HG02938 (cell line): ENCODE measurements around the gene KIF2A.

Source experiments
- ATAC-seq: cut with Tn5 transposase; IDR thresholded peaks from one replicate; pipeline ENCODE4 v1.9.1; 2021; ENCODE audit warnings: mild to moderate bottlenecking, moderate library complexity; ENCODE audit not compliant: unreplicated experiment

KIF2A gene

DNA sequence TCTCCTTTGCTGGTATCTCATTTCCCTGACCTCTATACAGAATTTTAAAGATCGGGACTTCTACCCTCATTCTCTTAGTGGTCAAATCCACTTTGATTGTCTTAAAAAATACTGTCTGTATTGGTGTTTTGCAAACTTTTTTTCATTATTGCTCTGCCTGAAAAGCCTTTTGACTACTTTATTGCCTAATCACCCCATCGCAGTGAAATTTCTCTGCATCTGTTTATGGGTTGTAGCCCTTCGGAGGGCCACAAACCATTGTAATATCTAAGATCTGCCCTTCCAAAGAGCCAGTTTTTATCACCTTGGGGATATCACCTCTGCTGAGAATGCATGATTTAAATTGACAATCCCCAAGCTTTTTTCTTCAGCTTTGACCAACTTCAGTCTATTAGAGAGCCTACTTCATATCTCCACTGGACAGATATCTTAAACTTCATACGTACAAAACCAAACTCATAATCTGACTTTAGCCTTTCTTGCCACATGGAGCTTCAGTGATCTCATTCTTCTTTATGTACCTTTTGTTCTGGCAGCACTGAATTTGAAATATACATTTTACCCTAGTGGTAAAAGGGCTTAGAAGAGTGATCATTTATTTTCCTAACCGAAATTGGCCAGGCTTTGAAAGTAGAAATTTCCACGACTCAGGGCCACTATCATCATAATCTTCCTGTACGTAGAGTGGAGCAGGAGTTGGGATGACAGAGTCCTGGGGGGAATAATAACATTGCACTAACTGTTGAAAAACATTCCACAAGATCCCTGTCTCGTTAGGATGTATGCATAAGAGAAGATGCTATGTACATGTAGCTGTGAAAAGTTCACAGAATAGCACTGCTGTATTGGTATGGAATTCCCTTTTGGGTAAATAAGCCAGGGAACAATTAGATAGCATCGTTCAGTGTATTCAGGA lies 21.4 kb downstream of the KIF2A start:
- ATAC-seq = no peak

DNA sequence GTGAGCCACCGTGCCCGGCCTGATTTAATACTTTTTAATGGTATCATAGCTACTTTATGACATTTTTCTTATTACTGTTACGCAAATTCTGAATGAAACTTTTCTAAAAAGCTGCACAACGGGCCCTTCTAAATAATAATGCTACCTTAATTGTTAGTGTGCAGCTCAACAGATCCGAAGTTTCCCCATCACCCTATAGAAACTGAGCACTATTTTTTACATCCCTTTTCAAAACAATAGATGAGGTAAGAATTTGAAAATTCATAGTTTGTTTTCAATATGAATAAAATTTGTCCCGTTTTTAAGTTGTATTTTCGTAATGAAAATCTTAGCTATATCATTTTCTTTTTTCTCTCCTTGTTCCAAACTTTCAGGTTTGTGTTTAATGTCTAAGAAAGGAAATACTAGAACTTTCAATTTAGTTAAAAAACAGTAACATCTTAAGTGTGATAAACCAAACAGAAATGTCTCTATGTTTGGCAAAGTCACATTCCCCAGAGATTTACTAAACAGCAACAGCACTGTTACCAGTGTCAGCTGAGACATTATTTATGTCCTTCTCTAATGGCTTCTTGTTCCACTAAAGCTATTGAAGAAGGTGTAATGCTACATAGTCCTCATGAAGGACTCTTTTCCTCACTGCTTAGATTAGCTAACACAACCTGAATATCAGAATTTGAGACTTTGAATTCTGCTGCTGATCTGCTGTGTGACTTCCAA lies 22.9 kb downstream of the KIF2A start:
- ATAC-seq = no peak

- ATAC-seq = no peak
These were observed 24.3 kb downstream of the KIF2A start for GRCh38 chr5:62330302-62330701.

DNA sequence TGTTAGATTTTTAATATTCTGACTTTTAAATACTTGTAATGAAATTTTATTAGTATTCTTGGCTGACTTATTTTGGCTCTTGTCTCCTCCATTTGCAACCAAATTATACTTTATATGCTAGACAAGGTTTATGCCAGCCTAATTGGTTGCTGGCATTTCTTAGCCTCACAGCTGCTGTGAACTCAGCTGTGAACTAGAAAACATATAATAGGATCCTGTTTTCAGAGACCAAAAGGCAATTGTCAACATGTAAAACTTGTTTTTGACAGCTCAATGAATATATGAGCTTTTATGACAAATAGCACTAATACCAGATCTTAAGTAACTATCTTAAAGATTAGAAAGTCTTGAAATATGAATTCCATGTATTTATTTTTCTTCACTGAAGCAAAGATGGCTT lies 25.9 kb downstream of the KIF2A start:
- ATAC-seq = no peak

DNA sequence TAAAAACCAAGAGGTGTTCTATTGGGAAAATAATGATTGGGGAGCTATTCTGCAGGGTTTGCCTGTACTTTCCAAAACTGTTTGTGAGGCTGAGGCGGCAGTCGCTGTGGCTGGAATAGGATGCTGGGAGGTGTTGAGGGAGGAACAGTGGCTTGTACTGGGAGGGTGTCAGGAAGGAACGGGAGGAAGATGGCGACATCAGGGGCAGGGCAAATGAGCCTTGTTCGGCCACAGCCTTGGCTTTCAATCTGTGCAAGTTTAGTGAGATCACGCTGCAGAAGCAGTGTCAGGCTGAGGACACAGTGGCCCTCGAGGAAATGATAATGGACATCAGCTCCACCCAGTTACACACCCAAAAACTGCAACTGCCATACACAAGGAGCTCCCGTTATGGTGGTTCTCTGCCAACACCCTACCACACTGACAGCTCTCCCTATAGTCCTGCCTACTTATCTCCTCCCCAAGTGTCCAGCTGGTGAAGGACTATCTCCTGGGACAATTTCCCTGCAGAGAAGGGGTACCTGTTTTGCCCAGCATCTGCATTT lies 27.3 kb downstream of the KIF2A start:
- no peak for ATAC-seq

GRCh38 chr5:62334082-62334481 lies 28.1 kb downstream of the KIF2A start:
- no peak for ATAC-seq

DNA sequence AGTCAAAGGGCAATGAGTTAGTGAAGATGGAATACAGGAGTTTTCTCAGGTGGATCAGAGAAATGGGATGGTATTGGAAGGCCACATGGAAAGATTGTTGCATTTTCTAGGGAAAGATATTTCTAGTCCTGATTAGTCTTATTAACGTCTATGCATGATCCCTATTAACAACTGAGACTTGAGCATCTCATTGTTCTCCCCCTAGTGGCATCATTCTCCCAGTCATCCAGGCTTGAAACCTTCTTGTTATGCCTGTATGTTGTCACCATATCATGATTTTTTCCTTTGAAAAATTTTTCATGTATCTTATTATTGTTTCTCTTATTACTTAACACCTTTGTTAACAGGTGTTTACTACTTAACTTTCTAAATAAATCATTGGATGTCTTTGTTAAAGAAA lies 34.4 kb downstream of the KIF2A start:
- no peak for ATAC-seq

GRCh38 chr5:62340979-62341378 lies 35.0 kb downstream of the KIF2A start:
- no peak for ATAC-seq

- peak; percentile 68 for ATAC-seq
These were observed 35.9 kb downstream of the KIF2A start for GRCh38 chr5:62341783-62342475.

DNA sequence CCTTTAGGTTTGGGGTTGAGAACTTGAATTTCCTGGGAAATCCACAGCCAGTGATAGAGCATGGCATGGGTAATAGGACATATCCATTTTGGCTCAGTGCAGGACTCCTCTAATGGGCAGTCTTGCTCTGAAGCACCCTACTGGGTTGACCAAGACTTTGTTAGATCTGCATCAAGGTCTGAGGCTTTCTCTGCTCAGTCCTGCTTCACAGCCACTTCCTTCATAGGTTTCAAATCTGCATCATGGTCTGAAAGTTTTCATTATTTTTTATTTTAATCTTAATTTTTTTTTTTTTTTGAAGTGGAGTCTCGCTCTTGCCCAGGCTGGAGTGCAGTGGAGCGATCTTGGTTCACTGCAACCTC lies 36.5 kb downstream of the KIF2A start:
- peak; percentile 53 for ATAC-seq

DNA sequence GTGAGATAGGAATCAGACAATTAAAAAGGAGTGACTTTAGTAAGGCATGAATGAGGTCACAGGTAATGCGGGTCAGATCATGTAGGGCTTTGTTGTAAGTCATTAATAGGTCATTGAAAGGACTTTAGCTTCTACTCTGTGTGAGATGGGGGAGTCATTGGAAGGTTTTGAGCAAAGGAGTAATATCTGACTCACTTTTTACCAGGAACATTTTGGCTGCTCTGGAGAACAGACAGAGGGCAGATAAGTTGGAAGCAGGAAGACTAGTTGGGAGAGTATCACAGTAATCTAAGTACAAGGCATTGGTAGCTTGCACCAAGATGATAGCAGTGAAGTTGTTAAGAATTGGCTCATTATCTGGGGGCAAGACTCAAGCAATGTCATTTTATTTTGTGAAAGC lies 37.4 kb downstream of the KIF2A start:
- ATAC-seq = no peak

DNA sequence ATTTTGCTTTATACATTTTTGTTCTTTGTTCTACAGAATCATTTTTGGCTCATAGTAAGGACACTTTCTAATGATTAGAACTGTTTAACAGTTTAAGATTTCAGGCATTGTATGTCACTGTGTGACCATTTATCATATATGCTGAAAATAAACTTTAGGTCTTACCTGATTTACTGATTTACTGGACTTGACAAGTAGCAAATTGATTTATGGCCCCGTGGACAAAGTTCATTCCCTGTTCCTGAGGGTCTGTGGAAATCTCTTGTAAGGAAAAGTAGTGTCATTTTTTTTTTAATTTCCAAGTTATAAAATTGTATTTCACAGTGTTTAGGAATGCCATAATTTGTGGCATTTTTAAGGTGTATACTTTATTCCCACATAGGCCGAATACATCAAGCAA lies 40.7 kb downstream of the KIF2A start:
- no peak for ATAC-seq

DNA sequence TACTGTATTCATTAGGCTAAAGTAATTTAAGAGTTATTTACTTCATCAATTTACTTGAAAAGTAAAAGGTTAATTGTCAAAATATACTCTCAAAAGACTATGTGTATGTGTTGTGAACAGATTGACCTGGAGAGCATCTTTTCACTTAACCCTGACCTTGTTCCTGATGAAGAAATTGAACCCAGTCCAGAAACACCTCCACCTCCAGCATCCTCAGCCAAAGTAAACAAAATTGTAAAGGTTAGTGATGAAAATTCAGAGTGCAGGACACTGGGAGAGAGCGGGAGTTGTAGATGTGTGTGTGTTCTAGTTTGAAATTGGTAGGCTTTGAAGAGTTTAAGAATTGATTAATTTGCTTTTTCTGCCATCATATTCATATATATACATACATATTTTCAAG lies 41.9 kb downstream of the KIF2A start:
- ATAC-seq = no peak

DNA sequence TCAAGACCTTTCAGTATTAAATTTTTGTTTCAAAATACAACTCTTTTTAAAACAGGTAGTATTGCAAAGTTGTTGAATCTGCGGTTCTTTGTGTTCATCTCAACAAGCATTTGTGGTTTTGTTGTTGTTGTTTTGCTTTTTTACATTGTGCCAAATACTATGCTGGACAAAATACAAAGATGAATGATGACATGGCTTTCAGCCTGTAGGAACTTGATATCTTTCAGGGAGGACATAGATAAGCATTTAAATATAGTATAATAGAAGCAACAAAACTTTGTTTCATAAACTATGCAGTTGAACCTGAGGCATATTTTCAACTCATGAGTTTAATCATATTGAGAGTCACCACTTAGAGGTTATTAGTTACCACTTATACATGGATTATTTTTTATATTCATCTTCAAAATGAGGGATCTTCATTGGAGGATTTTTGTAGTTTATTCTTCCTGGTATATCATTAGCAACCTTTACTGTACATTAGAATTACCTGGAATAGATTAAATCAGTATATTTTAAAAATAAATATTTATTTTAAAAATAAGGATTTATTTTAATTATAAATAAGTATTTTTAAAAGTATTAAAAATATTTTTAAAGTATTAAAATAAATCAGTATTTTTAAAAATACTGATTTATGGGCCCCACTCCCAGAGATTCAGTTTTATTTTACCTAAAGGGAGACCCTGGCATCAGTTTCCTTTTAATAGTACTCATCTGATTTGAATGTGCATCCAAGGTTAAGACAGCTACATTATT lies 42.9 kb downstream of the KIF2A start:
- no peak for ATAC-seq

- peak; percentile 93 for ATAC-seq
These were observed 48.2 kb downstream of the KIF2A start for GRCh38 chr5:62354028-62354874.

DNA sequence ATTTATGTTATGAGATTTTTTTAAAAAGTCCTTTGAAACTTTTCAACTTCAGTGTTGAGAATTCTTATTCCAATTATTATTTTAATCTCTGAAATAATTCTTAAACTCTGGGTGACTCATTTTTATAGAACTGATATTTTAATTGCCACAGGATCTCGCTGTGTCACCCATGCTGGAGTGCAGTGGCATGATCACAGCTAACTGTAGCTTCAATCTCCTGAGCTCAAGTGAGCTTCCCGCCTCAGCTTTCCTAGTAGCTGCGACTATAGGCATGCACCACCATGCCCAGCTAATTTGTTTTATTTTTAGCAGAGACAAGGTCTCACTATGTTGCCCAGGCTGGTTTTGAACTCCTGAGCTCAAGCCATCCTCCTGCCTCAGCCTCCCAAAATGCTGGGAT lies 56.7 kb downstream of the KIF2A start:
- no peak for ATAC-seq

GRCh38 chr5:62369039-62369438 lies 63.0 kb downstream of the KIF2A start:
- no peak for ATAC-seq

- no peak for ATAC-seq
These were observed 65.4 kb downstream of the KIF2A start for GRCh38 chr5:62371409-62371808.

GRCh38 chr5:62372600-62372999 lies 66.6 kb downstream of the KIF2A start:
- ATAC-seq = no peak

GRCh38 chr5:62373382-62373781 lies 67.4 kb downstream of the KIF2A start:
- no peak for ATAC-seq
